Measurements from ENCODE around the gene MB21D2.

GRCh38 chr3:192794216-192794615 lies 123.4 kb downstream of the MB21D2 start:
- TF ChIP-seq CTCF (IDR thresholded peaks at IDR 0.05; ENCODE audit: insufficient read depth, low read length, poor library complexity, severe bottlenecking), result no peak
- no peak for TF ChIP-seq EZH2phosphoT487 (conservative IDR thresholded peaks at IDR 0.05; ENCODE audit: low read length)

Measured in SU-DHL-6 (cell line).